OCI-LY7 (cell line): ENCODE results near the gene DSG2. TPM values are rescaled to one million over a fixed set of nuclear protein-coding genes. Genes with fewer than 3 reads are reported as not detected.

Experiments
- Bru-seq: library from RNA; stranded (reverse); fragments of 400-500 nt; gene quantifications from one replicate; lab custom pipeline; 2021; lab: Mats Ljungman, UMichigan
- BruChase-seq, 2 experiments: library from RNA; stranded (reverse); fragments of 400-500 nt; gene quantifications; one replicate each; lab custom pipeline; 2021; lab: Mats Ljungman, UMichigan
- BruUV-seq: library from RNA; stranded (reverse); fragments of 400-500 nt; replicated peaks from 2 replicates; lab custom pipeline; 2021; lab: Mats Ljungman, UMichigan
- CTCF ChIA-PET: fragments of 300-600 bp; sonication (Branson Sonifier 250); formaldehyde crosslinking; loops from one replicate; lab custom pipeline; 2022; ENCODE audit warnings: antibody characterized with exemption; ENCODE audit not compliant: unreplicated experiment; lab: Charles Lee
- POLR2A ChIA-PET: fragments of 300-600 bp; sonication (Branson Sonifier 250); formaldehyde crosslinking; loops from one replicate; lab custom pipeline; 2022; ENCODE audit warnings: antibody characterized with exemption; lab: Charles Lee
- DNase-seq: peaks from one replicate; pipeline ENCODE4 v3.0.0-alpha.2; 2015; ENCODE audit warnings: low spot score
- H2AFZ ChIP-seq: fragments of 200-600 bp; sonication (generic), shearing (Covaris generic); 2 replicates; pipeline ENCODE4 v1.6.1; 2014; ENCODE audit warnings: mild to moderate bottlenecking, antibody characterized with exemption, low read length, moderate library complexity
- H3K27ac ChIP-seq: fragments of 200-600 bp; sonication (generic); 2 replicates; pipeline ENCODE4 v1.5.1; 2014; ENCODE audit warnings: mixed run types, low read depth, mild to moderate bottlenecking, moderate library complexity, low read length, inconsistent platforms; ENCODE audit not compliant: poor library complexity, severe bottlenecking
- H3K36me3 ChIP-seq: fragments of 200-600 bp; sonication (generic); 2 replicates; pipeline ENCODE4 v1.6.1; 2014; ENCODE audit warnings: mild to moderate bottlenecking, antibody characterized with exemption, low read length, moderate library complexity, mixed read lengths; ENCODE audit not compliant: insufficient read depth
- H3K4me1 ChIP-seq: fragments of 200-600 bp; sonication (generic); 2 replicates; pipeline ENCODE4 v1.5.1; 2014; ENCODE audit warnings: mild to moderate bottlenecking, low read length; ENCODE audit not compliant: insufficient read depth, poor library complexity, severe bottlenecking
- H3K4me2 ChIP-seq: fragments of 200-600 bp; sonication (generic); 2 replicates; pipeline ENCODE4 v1.6.1; 2014; ENCODE audit warnings: mild to moderate bottlenecking, low read length
- H3K4me3 ChIP-seq: fragments of 200-600 bp; sonication (generic); 2 replicates; pipeline ENCODE4 v1.5.1; 2014; ENCODE audit warnings: mild to moderate bottlenecking, low read depth, low read length; ENCODE audit not compliant: poor library complexity, severe bottlenecking
- H3K79me2 ChIP-seq: fragments of 200-600 bp; sonication (generic); 2 replicates; pipeline ENCODE4 v1.6.1; 2016; ENCODE audit warnings: low read depth, mild to moderate bottlenecking, low read length, moderate library complexity, mixed read lengths; ENCODE audit not compliant: insufficient read depth
- H3K9me2 ChIP-seq: fragments of 200-600 bp; sonication (generic); 2 replicates; pipeline ENCODE4 v1.6.1; 2016; ENCODE audit warnings: mild to moderate bottlenecking, low read length, mixed read lengths; ENCODE audit not compliant: insufficient read depth
- H3K9me3 ChIP-seq: fragments of 200-600 bp; sonication (generic); 2 replicates; pipeline ENCODE4 v1.6.1; 2014; ENCODE audit warnings: mild to moderate bottlenecking, mixed run types, low read length, mixed read lengths
- H4K20me1 ChIP-seq: fragments of 200-600 bp; sonication (generic); 2 replicates; pipeline ENCODE4 v1.6.1; 2014; ENCODE audit warnings: mild to moderate bottlenecking, antibody characterized with exemption, low read length, moderate library complexity, mixed read lengths; ENCODE audit not compliant: insufficient read depth
- EZH2phosphoT487 ChIP-seq: fragments of 200-600 bp; sonication (generic); IDR thresholded peaks from 2 replicates; pipeline ENCODE4 v1.6.1; 2018; ENCODE audit warnings: low read depth, borderline replicate concordance, mild to moderate bottlenecking, mixed run types, antibody characterized with exemption, low read length, moderate library complexity, mixed read lengths
- intact Hi-C: fragments of 100-400 bp; cut with micrococcal nuclease; formaldehyde crosslinking; loops from one replicate; pipeline ENCODE4 v1.10.0; 2022; ENCODE audit not compliant: unreplicated experiment
- long read RNA-seq: library from polyadenylated mRNA; stranded (forward); transcript quantifications from one replicate; pipeline ENCODE4 v2.0.0, GENCODE V29; 2022
- total RNA-seq, 2 experiments: library from RNA; depleted of rRNA in 1 of 2; stranded (reverse); fragments of >200 nt in 1 of 2; shearing (Covaris generic) in 1 of 2; gene quantifications; 2 replicates each; pipeline ENCODE4 v1.2.3, GENCODE V29; 2014 to 2022
- TF ChIP-seq, protein P1 (sequence below): fragments of 200-600 bp; sonication (generic); conservative IDR thresholded peaks from 2 replicates; pipeline ENCODE4 v1.5.1; 2014; ENCODE audit warnings: mild to moderate bottlenecking, antibody characterized with exemption, low read length, moderate library complexity, mixed read lengths

The DSG2 gene
- total RNA-seq (2014; rRNA removed; shearing (Covaris generic)), result not detected in 2 replicates
- not detected in 2 replicates for total RNA-seq (2022)
- Bru-seq, nascent RNA, result percentile 12 among the genes with signal in this experiment
- BruChase-seq, experiment 1, labeled RNA remaining after a 6-hour chase, result percentile 7 among the genes with signal in this experiment
- percentile 15 among the genes with signal in this experiment for BruChase-seq, experiment 2, labeled RNA remaining after a 2-hour chase
- long read RNA-seq, result 0 reads

DNA sequence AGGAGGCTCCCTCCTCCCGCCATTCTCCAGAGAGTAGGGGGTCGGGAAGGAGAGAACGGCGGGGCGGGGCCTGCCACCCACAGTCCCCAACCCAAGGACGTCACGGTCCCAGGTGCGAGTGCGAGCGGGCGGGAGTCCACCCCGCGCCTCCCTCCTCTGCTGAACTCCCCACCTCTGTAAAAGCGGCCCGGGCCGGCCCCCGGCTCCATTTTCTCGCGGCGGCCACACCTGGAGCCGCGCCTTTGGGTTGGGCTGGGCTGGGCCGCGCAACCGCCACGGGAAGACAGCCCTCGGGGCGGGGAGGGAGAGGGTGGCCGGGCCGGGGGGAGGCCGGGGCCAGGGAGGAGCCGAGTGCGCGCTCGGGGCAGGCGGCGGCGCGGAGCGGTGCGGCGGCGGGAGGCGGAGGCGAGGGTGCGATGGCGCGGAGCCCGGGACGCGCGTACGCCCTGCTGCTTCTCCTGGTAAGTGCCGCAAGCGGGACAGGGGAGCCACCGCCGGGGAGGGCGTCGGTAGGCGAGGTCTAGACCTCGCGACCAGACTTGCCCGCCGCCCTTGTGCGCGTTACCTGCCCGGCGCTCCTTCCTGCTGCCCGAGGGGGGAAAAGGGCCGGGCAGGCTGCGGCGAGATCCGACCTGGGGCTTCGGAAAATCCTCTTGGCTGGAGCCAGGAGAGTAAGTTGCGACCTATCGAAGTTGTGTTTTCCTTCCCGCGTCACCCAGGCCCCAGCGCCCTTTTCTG, at the start of gene DSG2:
Gene DSG2, plus strand, starts transcription at position 342 of the 738 bp plus-strand sequence. Its CDS starts 75 bp downstream, at position 417.
- no peak within 1 kb of the TSS for H3K4me2 ChIP-seq
- TF ChIP-seq, protein P1, sequence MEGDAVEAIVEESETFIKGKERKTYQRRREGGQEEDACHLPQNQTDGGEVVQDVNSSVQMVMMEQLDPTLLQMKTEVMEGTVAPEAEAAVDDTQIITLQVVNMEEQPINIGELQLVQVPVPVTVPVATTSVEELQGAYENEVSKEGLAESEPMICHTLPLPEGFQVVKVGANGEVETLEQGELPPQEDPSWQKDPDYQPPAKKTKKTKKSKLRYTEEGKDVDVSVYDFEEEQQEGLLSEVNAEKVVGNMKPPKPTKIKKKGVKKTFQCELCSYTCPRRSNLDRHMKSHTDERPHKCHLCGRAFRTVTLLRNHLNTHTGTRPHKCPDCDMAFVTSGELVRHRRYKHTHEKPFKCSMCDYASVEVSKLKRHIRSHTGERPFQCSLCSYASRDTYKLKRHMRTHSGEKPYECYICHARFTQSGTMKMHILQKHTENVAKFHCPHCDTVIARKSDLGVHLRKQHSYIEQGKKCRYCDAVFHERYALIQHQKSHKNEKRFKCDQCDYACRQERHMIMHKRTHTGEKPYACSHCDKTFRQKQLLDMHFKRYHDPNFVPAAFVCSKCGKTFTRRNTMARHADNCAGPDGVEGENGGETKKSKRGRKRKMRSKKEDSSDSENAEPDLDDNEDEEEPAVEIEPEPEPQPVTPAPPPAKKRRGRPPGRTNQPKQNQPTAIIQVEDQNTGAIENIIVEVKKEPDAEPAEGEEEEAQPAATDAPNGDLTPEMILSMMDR, result no peak
- TF ChIP-seq EZH2phosphoT487, result no peak
- H3K4me1 ChIP-seq, result peaks cover 6% of the 10 kb centered on the region
- ChIA-PET POLR2A (interaction anchor here (0.6 kb wide), 1 partner anchor 906 kb away, joined by 3 read pairs; no protein-coding TSS in a partner anchor), CTCF (no interaction called here)
- H3K79me2 ChIP-seq, result no peaks in the 10 kb centered on the region
- DNase-seq, result no peak
- H3K36me3 ChIP-seq, result no peaks in the 10 kb centered on the region
- no peaks in the 10 kb centered on the region for H3K9me2 ChIP-seq
- H3K4me3 ChIP-seq, result no peak within 1 kb of the TSS
- H3K27ac ChIP-seq, result no peak within 1 kb of the TSS
- H4K20me1 ChIP-seq, result no peaks in the 10 kb centered on the region
- no TSS peak for BruUV-seq
- no peaks in the 10 kb centered on the region for H3K9me3 ChIP-seq
- no peak within 1 kb of the TSS for H2AFZ ChIP-seq
- intact Hi-C loops, result no loop called here

DNA sequence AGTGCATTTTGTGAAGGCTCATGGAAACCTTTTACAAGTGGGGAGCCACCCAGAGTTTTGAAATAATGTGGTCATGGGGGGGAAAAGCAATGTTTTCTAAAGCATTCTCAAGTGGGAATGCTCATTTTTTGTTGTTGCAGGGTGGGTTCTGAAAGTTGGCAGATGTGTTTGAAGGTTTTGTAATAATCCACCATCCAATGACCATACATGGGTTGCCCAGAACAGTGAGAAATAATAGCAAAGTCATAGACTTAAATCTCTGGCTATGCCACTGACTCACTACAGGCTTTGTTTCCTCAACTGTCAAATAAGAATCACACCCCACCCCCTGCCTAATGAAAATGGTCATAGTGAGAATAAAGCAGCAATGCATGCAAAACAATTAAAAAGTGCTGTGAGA, 47.6 kb upstream of the DSG2 start:
- POLR2A ChIA-PET, result no interaction called here
- DNase-seq, result no peak
- no peaks in the 10 kb centered on the region for H4K20me1 ChIP-seq
- no peaks in the 10 kb centered on the region for H3K36me3 ChIP-seq
- BruUV-seq, result no TSS peak
- TF ChIP-seq EZH2phosphoT487, result no peak
- TF ChIP-seq, protein P1, result no peak
- no peaks in the 10 kb centered on the region for H3K9me2 ChIP-seq
- intact Hi-C loops, result no loop called here
- H3K4me3 ChIP-seq, result no peak overlapping the region
- no peaks in the 10 kb centered on the region for H3K9me3 ChIP-seq
- H3K27ac ChIP-seq, result no peak overlapping the region
- H2AFZ ChIP-seq, result no peak overlapping the region
- H3K79me2 ChIP-seq, result no peaks in the 10 kb centered on the region
- H3K4me2 ChIP-seq, result no peak overlapping the region
- H3K4me1 ChIP-seq, result no peaks in the 10 kb centered on the region
- CTCF ChIA-PET, result no interaction called here

DNA sequence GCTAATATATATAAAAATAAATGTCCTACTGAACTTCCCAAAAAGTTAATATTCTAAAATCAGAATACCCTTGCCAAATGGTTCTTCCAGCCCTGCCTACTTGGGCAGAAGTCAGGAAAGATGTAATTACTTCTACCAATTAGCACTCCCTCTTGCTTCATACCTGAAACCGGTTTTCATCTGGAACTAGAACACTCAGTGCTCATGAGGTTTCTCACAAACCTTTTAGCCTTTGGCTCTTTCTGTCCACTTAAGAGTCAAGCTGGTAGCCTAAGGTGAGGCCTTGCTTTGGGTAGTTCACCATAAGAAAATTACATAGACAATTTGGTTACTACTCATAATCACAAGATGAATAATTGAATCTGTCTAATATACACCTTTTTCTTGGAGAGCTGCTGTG, 46.4 kb upstream of the DSG2 start:
- H3K9me3 ChIP-seq, result no peaks in the 10 kb centered on the region
- no peak overlapping the region for H3K4me2 ChIP-seq
- no peaks in the 10 kb centered on the region for H3K36me3 ChIP-seq
- no peak for TF ChIP-seq EZH2phosphoT487
- TF ChIP-seq, protein P1, result no peak
- no peaks in the 10 kb centered on the region for H3K9me2 ChIP-seq
- no peak overlapping the region for H3K27ac ChIP-seq
- no peak overlapping the region for H2AFZ ChIP-seq
- POLR2A ChIA-PET, result no interaction called here
- H3K4me1 ChIP-seq, result no peaks in the 10 kb centered on the region
- intact Hi-C loops, result no loop called here
- CTCF ChIA-PET, result no interaction called here
- no TSS peak for BruUV-seq
- H3K79me2 ChIP-seq, result no peaks in the 10 kb centered on the region
- DNase-seq, result no peak
- no peaks in the 10 kb centered on the region for H4K20me1 ChIP-seq
- no peak overlapping the region for H3K4me3 ChIP-seq
